ENCODE data around the gene TDRD1.

TDRD1 gene

DNA sequence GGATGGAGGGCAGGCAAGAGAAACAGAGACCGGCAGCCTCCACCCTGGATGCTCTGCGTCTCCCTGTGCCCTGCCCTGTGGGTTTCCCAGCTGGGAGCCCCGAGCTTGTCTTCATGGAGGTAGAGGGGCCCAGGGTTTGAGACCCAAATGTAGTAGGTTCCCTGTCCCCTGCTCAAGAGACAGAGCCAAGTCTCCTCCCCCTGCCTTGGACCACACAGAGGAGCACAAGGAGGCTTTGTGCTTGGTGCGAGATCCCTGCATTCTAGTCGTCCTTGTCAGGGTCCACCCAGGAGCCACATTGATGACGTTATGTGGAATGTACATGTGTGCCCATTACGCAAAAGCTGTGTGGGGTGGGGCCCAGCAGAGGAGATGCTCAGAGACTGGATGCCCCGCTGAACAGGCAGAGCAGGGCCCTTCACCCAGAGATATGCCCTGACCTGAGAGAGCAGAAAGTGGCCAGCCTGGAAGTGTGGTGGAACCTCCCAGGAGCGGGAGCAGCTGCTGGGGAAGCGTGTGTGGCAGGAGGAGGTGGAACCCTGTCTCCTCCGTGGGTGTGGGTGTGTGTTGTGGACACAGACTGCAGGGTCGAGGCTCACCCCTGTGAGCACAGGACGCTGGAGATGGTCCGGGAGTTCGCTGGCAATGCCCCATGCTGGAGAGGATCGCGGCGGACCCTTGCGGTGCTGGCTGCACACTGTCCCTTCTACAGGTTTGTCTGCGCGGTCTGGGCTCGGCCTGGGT lies 99.2 kb downstream of the TDRD1 start:
- Histone ChIP-seq H3K9me2 (ENCODE audit: low read depth, low read length) (no peaks in the 10 kb centered on the region), H3K36me3 (ENCODE audit: insufficient read depth, low read length) (no peaks in the 10 kb centered on the region), H3K27ac (ENCODE audit: low read depth, low read length, poor library complexity, severe bottlenecking) (no peak overlapping the region), H3K9me3 (ENCODE audit: low read length) (no peaks in the 10 kb centered on the region), H3K9ac (ENCODE audit: low read length) (no peak overlapping the region), H3K79me2 (ENCODE audit: insufficient read depth, low read length) (no peaks in the 10 kb centered on the region), H3K4me1 (ENCODE audit: insufficient read depth, low read length, severe bottlenecking) (no peaks in the 10 kb centered on the region), H3K27me3 (ENCODE audit: insufficient read depth, low read length) (no peaks in the 10 kb centered on the region; the same call in 1 of the 2 replicates), H3F3A (ENCODE audit: insufficient read depth, low read length) (no peaks in the 10 kb centered on the region), H2AFZ (ENCODE audit: low read length) (no peak overlapping the region), H3K4me2 (ENCODE audit: low read length) (no peak overlapping the region), H3K4me3 (ENCODE audit: low read depth, low read length, poor library complexity, severe bottlenecking) (no peak overlapping the region), H4K20me1 (ENCODE audit: insufficient read depth, low read length) (no peaks in the 10 kb centered on the region)
- TF ChIP-seq, protein P1, sequence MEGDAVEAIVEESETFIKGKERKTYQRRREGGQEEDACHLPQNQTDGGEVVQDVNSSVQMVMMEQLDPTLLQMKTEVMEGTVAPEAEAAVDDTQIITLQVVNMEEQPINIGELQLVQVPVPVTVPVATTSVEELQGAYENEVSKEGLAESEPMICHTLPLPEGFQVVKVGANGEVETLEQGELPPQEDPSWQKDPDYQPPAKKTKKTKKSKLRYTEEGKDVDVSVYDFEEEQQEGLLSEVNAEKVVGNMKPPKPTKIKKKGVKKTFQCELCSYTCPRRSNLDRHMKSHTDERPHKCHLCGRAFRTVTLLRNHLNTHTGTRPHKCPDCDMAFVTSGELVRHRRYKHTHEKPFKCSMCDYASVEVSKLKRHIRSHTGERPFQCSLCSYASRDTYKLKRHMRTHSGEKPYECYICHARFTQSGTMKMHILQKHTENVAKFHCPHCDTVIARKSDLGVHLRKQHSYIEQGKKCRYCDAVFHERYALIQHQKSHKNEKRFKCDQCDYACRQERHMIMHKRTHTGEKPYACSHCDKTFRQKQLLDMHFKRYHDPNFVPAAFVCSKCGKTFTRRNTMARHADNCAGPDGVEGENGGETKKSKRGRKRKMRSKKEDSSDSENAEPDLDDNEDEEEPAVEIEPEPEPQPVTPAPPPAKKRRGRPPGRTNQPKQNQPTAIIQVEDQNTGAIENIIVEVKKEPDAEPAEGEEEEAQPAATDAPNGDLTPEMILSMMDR (IDR thresholded peaks at IDR 0.05; ENCODE audit: low read length) = no peak
- no peak for TF ChIP-seq EZH2 (IDR thresholded peaks at IDR 0.05; ENCODE audit: borderline replicate concordance, low read length)

DNA sequence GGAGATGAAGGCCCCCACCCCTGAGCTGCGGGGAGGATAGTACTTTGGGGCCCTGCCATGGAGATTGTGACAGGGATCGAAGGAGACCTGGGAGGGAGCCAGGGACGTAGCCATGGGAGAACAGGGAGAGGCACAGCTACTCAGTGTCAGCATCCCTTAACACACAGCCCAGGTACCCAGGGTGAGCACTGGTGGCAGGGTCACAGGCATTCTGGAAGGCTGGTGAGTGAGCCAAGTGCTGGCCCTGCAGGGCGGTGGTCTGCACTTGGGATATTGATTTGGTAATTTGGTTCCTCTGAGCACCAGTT lies 99.7 kb downstream of the TDRD1 start:
- H3K27me3 ChIP-seq (ENCODE audit: insufficient read depth, low read length) = no peaks in the 10 kb centered on the region; the same call in 1 of the 2 replicates
- H3K9me3 ChIP-seq (ENCODE audit: low read length) = no peaks in the 10 kb centered on the region
- H3K4me2 ChIP-seq (ENCODE audit: low read length) = no peak overlapping the region
- no peak overlapping the region for H2AFZ ChIP-seq (ENCODE audit: low read length)
- H3K9me2 ChIP-seq (ENCODE audit: low read depth, low read length) = no peaks in the 10 kb centered on the region
- no peaks in the 10 kb centered on the region for H3K4me1 ChIP-seq (ENCODE audit: insufficient read depth, low read length, severe bottlenecking)
- no peak overlapping the region for H3K9ac ChIP-seq (ENCODE audit: low read length)
- no peaks in the 10 kb centered on the region for H3F3A ChIP-seq (ENCODE audit: insufficient read depth, low read length)
- no peaks in the 10 kb centered on the region for H3K79me2 ChIP-seq (ENCODE audit: insufficient read depth, low read length)
- no peak overlapping the region for H3K27ac ChIP-seq (ENCODE audit: low read depth, low read length, poor library complexity, severe bottlenecking)
- H3K4me3 ChIP-seq (ENCODE audit: low read depth, low read length, poor library complexity, severe bottlenecking) = no peak overlapping the region
- no peaks in the 10 kb centered on the region for H4K20me1 ChIP-seq (ENCODE audit: insufficient read depth, low read length)
- TF ChIP-seq, protein P1 (IDR thresholded peaks at IDR 0.05; ENCODE audit: low read length) = no peak
- no peak for TF ChIP-seq EZH2 (IDR thresholded peaks at IDR 0.05; ENCODE audit: borderline replicate concordance, low read length)
- H3K36me3 ChIP-seq (ENCODE audit: insufficient read depth, low read length) = no peaks in the 10 kb centered on the region

DNA sequence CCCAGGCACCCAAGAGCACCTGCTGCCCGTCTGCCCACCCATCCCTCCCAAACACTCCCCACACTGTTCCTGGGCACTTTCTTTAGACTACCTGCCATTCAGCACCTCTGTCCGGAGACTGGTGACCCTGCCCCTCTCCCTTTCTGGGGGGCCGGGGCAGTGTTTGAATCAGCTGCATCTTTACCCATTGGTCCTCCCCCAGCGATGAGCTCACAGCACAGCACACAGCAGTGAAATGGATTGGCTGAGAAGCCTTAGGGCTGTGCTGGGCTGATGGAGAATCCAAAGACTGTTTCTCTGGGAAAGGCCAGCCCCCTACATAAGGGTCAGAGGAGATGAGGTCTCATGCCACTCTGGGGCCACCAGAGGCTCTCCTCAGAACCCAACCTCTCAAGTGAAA lies 100.1 kb downstream of the TDRD1 start:
- Histone ChIP-seq H3K27ac (ENCODE audit: low read depth, low read length, poor library complexity, severe bottlenecking) (no peak overlapping the region), H3K4me1 (ENCODE audit: insufficient read depth, low read length, severe bottlenecking) (no peaks in the 10 kb centered on the region), H3K36me3 (ENCODE audit: insufficient read depth, low read length) (no peaks in the 10 kb centered on the region), H2AFZ (ENCODE audit: low read length) (no peak overlapping the region), H3K9ac (ENCODE audit: low read length) (no peak overlapping the region), H3K9me3 (ENCODE audit: low read length) (no peaks in the 10 kb centered on the region), H3K4me3 (ENCODE audit: low read depth, low read length, poor library complexity, severe bottlenecking) (no peak overlapping the region), H3F3A (ENCODE audit: insufficient read depth, low read length) (no peaks in the 10 kb centered on the region), H3K4me2 (ENCODE audit: low read length) (no peak overlapping the region), H3K27me3 (ENCODE audit: insufficient read depth, low read length) (no peaks in the 10 kb centered on the region; the same call in 1 of the 2 replicates), H4K20me1 (ENCODE audit: insufficient read depth, low read length) (no peaks in the 10 kb centered on the region), H3K9me2 (ENCODE audit: low read depth, low read length) (no peaks in the 10 kb centered on the region), H3K79me2 (ENCODE audit: insufficient read depth, low read length) (no peaks in the 10 kb centered on the region)
- TF ChIP-seq, protein P1 (IDR thresholded peaks at IDR 0.05; ENCODE audit: low read length) = no peak
- TF ChIP-seq EZH2 (IDR thresholded peaks at IDR 0.05; ENCODE audit: borderline replicate concordance, low read length) = no peak
